ENCODE data around the gene P3H3.

Gene P3H3

GRCh38 chr12:6778574-6779550 is 49.3 kb upstream of the P3H3 start (continued):
- TF ChIP-seq ZNF416 (tag by site-specific recombination; IDR thresholded peaks at IDR 0.05) = no peak
- TF ChIP-seq PBX3 (CRISPR knock-in tag; IDR thresholded peaks at IDR 0.05) = peak; percentile 86; the same call in 1 of the 2 replicates
- TF ChIP-seq ZNF692 (tag by site-specific recombination; IDR thresholded peaks at IDR 0.05) = peak; percentile 89
- TF ChIP-seq WT1 (tag by site-specific recombination; IDR thresholded peaks at IDR 0.05) = 0 out of 2 replicates have a peak, but pooled peaks have one; percentile 15
- 0 out of 2 replicates have a peak, but pooled peaks have one; percentile 48 for TF ChIP-seq REPIN1 (tag by site-specific recombination; IDR thresholded peaks at IDR 0.05; ENCODE audit: low read depth)
- no peak for TF ChIP-seq ZNF792 (tag by site-specific recombination; IDR thresholded peaks at IDR 0.05)
- no peak; the same call in 1 of the 2 replicates for TF ChIP-seq ZNF18 (tag by site-specific recombination; IDR thresholded peaks at IDR 0.05)
- TF ChIP-seq ZNF621 (tag by site-specific recombination; IDR thresholded peaks at IDR 0.05) = no peak
- TF ChIP-seq ZNF600 (tag by site-specific recombination; IDR thresholded peaks at IDR 0.05) = peak; percentile 92
- peak; percentile 28; the same call in 1 of the 2 replicates for TF ChIP-seq ZBTB7A (tag by site-specific recombination; IDR thresholded peaks at IDR 0.05; ENCODE audit: low read depth)
- no peak for TF ChIP-seq ZNF585B (tag by site-specific recombination; IDR thresholded peaks at IDR 0.05)
- no peak for TF ChIP-seq ZNF239 (tag by site-specific recombination; IDR thresholded peaks at IDR 0.05)
- TF ChIP-seq ZNF266 (tag by site-specific recombination; IDR thresholded peaks at IDR 0.05; ENCODE audit: low read depth) = no peak
- TF ChIP-seq ZNF561 (tag by site-specific recombination; IDR thresholded peaks at IDR 0.05; ENCODE audit: borderline replicate concordance) = no peak
- no peak for TF ChIP-seq ZNF280C (tag by site-specific recombination; IDR thresholded peaks at IDR 0.05)
- no peak for TF ChIP-seq MYNN (tag by site-specific recombination; IDR thresholded peaks at IDR 0.05; ENCODE audit: borderline replicate concordance)
- TF ChIP-seq ZNF596 (tag by site-specific recombination; IDR thresholded peaks at IDR 0.05) = no peak
- no peak for TF ChIP-seq HIC1 (tag by site-specific recombination; IDR thresholded peaks at IDR 0.05)
- peak; percentile 76; the same call in 1 of the 2 replicates for TF ChIP-seq ZEB2 (tag by site-specific recombination; IDR thresholded peaks at IDR 0.05)
- TF ChIP-seq PATZ1 (tag by site-specific recombination; IDR thresholded peaks at IDR 0.05) = peak; percentile 98
- no peak for TF ChIP-seq ZNF248 (tag by site-specific recombination; IDR thresholded peaks at IDR 0.05)
